GM19035 (cell line): Measurements from ENCODE around the gene FZD4.
"Not testable (repeated sequence)": the region's sequence is repeated elsewhere in the genome, so short reads cannot be mapped to it uniquely, and the experiment has no call there.

Experiments used
- ATAC-seq: cut with Tn5 transposase; IDR thresholded peaks from one replicate; pipeline ENCODE4 v1.9.1; 2021; ENCODE audit not compliant: unreplicated experiment

The FZD4 gene

DNA sequence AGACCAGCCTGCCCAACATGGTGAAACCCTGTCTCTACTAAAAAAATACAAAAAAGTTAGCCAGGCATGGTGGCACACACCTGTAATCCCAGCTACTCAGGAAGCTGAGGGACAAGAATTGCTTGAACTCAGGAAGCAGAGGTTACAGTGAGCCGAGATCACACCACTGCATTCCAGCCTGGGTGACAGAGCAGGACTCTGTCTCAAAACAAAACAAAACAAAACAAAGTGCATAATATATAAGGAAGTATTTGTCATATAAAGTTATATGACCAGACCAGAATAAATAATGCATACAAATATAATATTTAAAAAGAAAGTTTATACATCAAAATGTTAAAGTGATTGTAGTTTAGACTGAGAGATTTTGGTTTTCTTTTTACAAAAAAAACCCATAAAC is 39.3 kb downstream of the FZD4 start:
- ATAC-seq, result not testable (repeated sequence)

DNA sequence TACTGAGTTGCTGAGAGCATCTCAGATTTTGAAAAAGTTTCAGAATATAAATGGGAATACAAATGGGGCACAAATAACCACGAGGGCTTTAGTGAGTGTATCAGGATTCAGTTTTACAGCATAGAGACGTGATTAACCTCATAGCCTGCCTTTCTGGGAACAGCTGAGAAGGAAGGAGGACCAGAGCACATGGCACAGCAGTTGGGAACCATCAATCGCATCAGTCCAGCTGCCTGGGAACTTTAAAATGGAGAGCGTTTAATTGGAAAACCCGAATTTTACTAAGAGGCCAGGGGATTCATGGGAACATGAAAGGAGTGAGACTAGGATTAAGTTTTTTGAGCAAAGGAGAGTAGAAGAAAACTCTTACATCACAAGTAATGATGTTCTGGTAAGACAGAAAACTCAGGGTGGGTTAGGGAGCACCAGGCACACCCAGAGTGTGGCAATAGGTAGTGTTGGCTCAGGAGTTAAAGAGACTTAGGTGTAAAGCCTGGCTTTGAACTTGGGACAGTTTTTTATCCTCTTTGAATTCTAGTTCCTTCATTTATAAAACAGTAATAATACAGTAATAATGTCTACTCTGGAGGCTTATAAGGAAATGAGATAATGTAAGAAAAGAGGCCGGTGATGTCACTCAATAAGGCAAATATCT is 40.2 kb downstream of the FZD4 start:
- ATAC-seq, result no peak

DNA sequence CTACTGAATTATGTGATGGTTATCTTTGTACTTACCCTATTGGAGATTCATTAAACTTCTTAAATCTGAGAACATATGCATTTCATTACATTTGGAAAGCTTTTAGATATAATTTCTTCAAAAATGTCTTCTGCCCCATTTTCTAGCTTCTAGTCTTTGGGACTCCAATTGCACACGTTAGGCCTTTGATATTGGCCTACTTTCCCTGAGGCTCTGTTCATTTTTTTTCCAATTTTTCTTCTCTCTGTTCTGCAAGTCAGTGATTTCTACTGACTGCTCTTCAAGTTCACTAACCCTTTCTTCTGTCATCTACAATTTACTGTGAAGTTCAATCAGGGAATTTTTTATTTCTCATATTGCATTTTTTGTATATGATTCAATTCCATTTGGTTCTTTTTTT is 43.0 kb downstream of the FZD4 start:
- ATAC-seq, result no peak

DNA sequence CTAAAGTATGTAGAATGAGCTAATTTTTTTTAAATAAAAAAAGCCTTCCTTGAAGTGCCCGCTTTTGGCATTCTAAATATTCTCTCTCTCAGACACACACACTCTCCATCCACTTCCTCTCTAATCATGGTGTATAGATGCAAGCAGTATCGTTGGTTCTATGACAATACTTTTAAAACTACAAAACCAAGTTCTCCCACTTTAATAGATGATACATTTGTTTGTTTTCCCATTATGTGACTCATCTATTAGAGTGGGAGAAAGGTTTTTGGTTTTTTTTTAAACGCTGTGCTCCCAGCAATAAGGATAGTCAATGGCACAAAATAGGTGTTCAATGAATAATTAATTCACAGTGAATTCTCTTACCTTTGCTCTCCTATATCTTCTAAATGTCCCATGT is 44.6 kb downstream of the FZD4 start:
- no peak for ATAC-seq

DNA sequence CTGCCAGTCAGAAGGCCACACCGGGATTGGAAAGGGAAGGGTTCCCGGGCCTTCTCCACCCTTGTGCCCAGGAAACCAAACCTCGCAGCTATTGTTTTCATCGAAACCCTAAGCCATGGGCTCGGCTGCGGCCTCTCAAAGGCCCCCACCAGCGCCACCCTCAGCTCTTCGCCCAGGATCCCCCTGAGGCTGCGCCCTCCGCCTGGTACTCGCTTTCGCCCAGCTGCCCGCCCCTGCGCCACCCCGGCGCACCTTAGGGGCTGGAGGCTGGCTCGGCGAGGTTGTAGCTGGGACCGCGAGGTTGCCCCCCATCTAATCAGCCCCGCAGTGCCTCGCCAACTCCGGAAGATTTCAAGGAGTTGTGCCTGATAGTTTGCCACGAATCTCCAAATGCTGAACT is 49.0 kb downstream of the FZD4 start:
- ATAC-seq, result no peak

DNA sequence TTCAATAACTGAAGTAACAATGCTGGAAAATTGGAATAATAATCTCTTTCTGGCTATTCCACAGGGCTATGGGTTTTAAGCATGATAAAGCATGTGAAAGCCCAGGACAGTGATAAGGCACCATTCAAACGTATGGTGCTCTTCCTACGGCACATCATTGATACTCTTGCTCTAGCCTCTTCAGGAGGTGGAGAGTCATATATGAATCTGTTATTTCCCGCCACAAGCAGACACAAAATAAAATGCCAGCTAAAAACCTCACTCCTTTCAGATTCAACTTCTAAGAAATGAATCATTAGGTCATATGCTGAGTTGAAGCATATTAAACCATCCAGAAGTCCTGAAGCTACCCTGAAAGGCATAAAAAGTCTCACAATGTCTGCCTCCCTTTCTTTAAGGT is 49.9 kb downstream of the FZD4 start:
- ATAC-seq, result no peak

DNA sequence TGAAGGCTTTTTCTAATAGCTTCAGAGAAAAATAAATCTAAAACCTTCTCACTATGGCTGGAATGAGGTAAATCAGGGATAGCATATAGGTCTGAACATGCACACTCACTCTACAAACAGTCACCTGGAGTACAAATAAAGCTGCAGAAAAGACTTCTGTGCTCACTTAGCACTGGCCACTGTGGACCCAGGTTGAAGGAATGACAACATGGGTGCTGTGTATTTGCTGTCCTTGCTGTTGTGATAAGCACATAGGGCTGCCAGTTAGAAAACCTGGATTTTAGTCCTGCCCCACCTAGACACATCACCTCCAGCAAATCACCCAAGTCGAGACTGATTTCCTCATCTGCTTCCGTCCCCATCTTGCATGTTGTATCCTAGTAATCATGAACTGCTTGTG is 51.2 kb downstream of the FZD4 start:
- ATAC-seq, result no peak

DNA sequence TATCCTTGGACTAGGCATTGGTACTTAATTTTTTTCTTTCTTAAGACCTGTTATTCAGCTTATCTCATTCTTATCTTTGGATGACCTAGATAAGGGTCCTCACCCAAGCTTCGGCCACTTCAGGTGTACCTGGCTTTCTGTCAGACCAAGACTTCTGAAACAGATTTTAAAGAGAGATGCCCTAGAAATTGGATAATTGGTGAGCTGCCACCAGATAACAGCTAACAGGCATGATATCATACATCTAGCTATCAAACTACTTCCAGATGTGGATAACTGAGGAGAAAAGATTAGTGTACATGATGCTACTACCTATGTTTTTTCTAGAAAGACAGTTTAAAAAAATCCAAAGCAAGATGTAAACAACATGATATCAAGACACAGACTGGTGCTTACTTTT is 52.9 kb downstream of the FZD4 start:
- no peak for ATAC-seq

DNA sequence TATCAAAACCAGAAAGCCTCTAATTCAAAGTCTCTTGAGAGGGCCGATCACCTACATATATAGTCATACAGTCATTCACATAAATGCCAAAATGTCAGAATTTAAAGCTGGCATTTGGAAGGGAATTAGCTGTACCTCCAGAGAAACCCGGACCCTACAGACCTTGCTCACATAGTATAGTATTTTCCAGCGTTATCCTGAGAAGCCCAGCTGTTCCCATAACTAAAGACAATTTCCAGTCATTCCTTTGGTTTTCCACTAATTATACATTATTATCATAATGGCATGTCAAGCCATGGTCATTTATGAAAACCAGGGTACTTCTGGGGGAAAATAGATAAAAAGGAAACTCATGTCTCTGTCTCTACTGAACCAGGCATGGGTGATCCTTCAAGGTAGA is 53.6 kb downstream of the FZD4 start:
- no peak for ATAC-seq

DNA sequence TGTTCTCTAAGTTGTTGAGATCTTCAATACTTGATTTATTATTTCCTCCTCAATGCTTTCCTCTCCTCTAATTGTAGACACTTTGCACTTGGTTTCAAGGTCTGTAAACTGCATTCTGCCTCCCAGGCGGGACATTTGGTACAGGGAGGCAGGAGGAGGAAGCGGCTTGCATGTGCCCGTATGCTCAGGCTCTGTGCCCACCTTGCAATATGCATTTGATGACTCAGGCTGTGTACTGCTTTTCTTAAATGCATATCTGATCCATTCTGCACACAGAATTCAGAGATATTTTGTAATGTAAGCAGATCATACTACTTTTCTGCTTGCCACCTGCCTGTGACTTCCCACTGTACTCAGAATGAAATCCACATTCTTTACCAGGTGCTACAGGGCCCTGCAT is 55.0 kb downstream of the FZD4 start:
- ATAC-seq, result no peak

DNA sequence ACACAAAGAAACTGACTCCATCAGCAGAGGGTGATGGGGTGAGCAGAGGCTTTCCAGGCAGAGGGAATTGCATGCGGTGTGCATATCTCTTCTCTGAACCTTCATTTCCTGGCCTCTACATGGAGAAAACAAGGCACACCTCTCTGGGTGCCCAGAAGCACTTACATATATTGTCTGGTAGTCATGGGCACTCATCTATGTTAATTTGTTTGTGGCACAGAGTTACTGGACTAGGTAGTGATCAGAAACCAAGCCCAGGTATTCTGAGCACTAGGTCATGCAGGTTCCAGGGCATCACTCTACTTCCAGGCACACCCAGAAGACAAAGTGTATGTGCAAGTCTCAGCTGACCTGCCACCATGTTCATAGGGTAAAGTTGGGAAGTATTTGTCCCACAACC is 56.5 kb downstream of the FZD4 start:
- no peak for ATAC-seq

DNA sequence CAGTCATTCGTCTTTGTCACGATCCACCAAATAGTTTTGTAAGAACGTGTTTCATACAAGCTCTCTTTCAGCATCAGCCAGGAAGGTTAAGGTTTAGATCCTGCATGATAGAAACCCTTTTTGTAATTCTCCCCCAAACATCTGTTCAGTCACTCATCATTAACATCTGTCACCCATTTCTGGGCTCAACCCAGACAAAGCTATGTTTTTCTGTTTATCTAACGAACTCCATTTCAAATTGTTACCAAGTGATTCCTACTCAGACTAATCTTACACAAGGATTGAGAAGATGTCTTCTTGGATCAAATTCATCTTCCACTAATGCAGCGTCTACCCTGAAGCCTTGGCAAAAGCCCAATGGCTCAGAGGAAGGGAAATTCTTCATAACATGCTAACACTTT is 58.8 kb downstream of the FZD4 start:
- no peak for ATAC-seq
